ENCODE measurements around the gene ZNF791. TPM values are rescaled to one million over a fixed set of nuclear protein-coding genes. Genes with fewer than 3 reads are reported as not detected.
A peak's percentile ranks its signal among the peaks of the same experiment; 100 is the strongest.

The ZNF791 gene
- total and polyA plus RNA-seq, 2 of the 13 experiments (the other 11 are each of a cell fraction or from before 2014, with no cell fraction given) = 12.8 to 17.4 TPM

DNA sequence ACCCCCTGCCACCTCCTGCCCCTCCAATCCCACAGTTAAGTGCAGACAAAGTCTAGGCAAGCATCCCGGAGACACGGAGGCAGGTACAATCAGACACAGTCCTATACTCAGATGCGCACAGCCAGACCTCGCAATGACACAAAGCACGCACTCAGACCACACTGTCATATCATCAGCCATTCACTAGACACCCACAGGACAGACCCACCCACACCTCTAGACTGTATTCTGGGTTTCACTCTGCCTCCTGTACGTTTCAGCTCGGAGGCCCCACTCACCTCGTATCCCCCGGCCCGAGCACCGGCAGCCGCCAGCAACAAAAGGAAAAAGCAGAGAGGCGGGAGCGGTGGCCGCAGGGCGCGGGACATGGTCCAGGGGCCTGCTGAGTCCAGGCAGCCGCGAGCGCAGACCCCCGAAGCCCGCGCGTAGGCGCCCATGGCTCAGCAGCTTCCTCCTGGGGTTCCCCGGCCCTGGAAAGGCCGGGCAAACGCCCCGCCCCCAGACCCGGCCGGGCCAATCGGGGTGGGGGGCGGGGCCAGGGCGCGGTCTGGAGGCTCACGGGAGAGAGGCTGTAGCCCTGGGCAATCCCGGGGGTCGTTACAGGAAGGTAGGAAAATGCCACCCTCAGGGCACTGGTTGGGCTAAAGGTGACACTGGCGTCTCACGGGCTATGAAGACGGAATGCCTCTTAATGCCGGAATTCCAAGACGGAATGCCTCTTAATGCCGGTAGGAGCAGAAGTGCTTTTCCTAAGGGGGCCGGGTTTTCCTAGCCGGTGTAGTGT is 55.7 kb downstream of the ZNF791 start, which contains the start of the genes MAN2B1 and WDR83:
TSS of gene MAN2B1 (minus strand) at position 478 of the 784 bp plus-strand sequence. CDS start at position 437, 41 bp downstream.
TSS of gene WDR83 (plus strand) at position 543 of the 784 bp plus-strand sequence. CDS start 2,984 bp downstream, outside the sequence.
- peak within 1 kb of the TSS; percentile 72 to 84 (median 84) for H3K4me3 ChIP-seq (replicated peaks in 1 of 3; ENCODE audit: insufficient read depth in 1 of 3, low read depth in 2 of 3, low read length in 3 of 3)
- in situ Hi-C loops (cut with HindIII; ENCODE audit: extremely low pct_ligation_motif_present, low pct_unique_long_range_greater_than_20kb) (no loop called here), intact Hi-C loops (cut with micrococcal nuclease; ENCODE audit: unreplicated experiment) (no loop called here)
- FAIRE-seq (no peak), DNase-seq (ENCODE audit: low spot score) (peak; percentile 65), ATAC-seq (peak; percentile 89)
- H3K9me3 ChIP-seq (ENCODE audit: low read length) = no peaks in the 10 kb centered on the region
- H3K27me3 ChIP-seq (ENCODE audit: control insufficient read depth in 1 of 2, insufficient read depth in 2 of 2, low read length in 2 of 2) = no peaks in the 10 kb centered on the region; a peak in 1 of 5 replicates
- peak within 1 kb of the TSS; percentile 82 for H3K9ac ChIP-seq (ENCODE audit: insufficient read depth, low read depth, low read length)
- H3K4me2 ChIP-seq (ENCODE audit: low read depth, low read length) = peak within 1 kb of the TSS; percentile 97
- peak within 1 kb of the TSS; percentile 83 for H2AFZ ChIP-seq (ENCODE audit: low read length)
- H3K27ac ChIP-seq (ENCODE audit: extremely low read length, insufficient read depth, low read length) = peak within 1 kb of the TSS; percentile 60
- ChIA-PET POLR2A (interaction anchor here (0.6 to 1.7 kb wide), 6 partner anchors 10 to 125 kb away, joined by 3 to 9 read pairs (median 4); partner anchors contain the start of genes DHPS, JUNB, ZNF490 and ZNF791), CTCF (ENCODE audit: low intra/inter-chr PET ratio, low total read pairs) (interaction anchor here (0.5 kb wide), 1 partner anchor 502 kb away, joined by 3 read pairs; no protein-coding TSS in a partner anchor)
- under 1% methylated on average over 24 of the region's 46 CpGs for WGBS (ENCODE audit: low lambda C conversion rate)
- no TSS peak for BruUV-seq (replicated peaks)
- no peaks in the 10 kb centered on the region for H4K20me1 ChIP-seq (ENCODE audit: insufficient read depth, low read length)
- H3K79me2 ChIP-seq (ENCODE audit: insufficient read depth, low read length) = peaks cover 34% of the 10 kb centered on the region
- H3K36me3 ChIP-seq (replicated peaks in 1 of 2; ENCODE audit: control insufficient read depth in 1 of 2, insufficient read depth in 2 of 2, low read length in 2 of 2) = no peaks in the 10 kb centered on the region; a peak in 2 of 5 replicates
- peaks cover 43% of the 10 kb centered on the region for H3K4me1 ChIP-seq (ENCODE audit: insufficient read depth, low read length)
- TF ChIP-seq AGO2 (optimal IDR thresholded peaks at IDR 0.05; ENCODE audit: low read depth, low read length) = peak; percentile 77
- peak; percentile 27; the same call in 1 of the 2 replicates for TF ChIP-seq KMT2A (CRISPR knock-in tag; IDR thresholded peaks at IDR 0.05)
- TF ChIP-seq ZNF224 (CRISPR knock-in tag; IDR thresholded peaks at IDR 0.05) = 0 out of 2 replicates have a peak, but pooled peaks have one; percentile 23
- no peak for TF ChIP-seq ZNF678 (CRISPR knock-in tag; IDR thresholded peaks at IDR 0.05)
- 0 out of 2 replicates have a peak, but pooled peaks have one; percentile 40 for TF ChIP-seq RFXAP (CRISPR knock-in tag; IDR thresholded peaks at IDR 0.05; ENCODE audit: borderline replicate concordance)
- peak; percentile 23; the same call in 1 of the 2 replicates for TF ChIP-seq ZNF788 (CRISPR knock-in tag; IDR thresholded peaks at IDR 0.05; ENCODE audit: borderline replicate concordance)
- TF ChIP-seq ETV6 (CRISPR knock-in tag; conservative IDR thresholded peaks at IDR 0.05) = 0 out of 2 replicates have a peak, but pooled peaks have one; percentile 28
- peak; percentile 55; the same call in 1 of the 2 replicates for TF ChIP-seq NFKB2 (CRISPR knock-in tag; IDR thresholded peaks at IDR 0.05; ENCODE audit: borderline replicate concordance)
- TF ChIP-seq POLR2A (IDR thresholded peaks at IDR 0.05; ENCODE audit: insufficient read depth in 1 of 2, low read depth in 2 of 2, low read length in 2 of 2) = peak in 1 of 2 experiments; percentile 31; a peak in 2 of 4 replicates
- peak; percentile 79 for TF ChIP-seq PHF8 (CRISPR knock-in tag; IDR thresholded peaks at IDR 0.05)
- 0 out of 2 replicates have a peak, but pooled peaks have one; percentile 31 for TF ChIP-seq NKX3-1 (CRISPR knock-in tag; IDR thresholded peaks at IDR 0.05)
- 0 out of 2 replicates have a peak, but pooled peaks have one; percentile 31 for TF ChIP-seq ZNF768 (CRISPR knock-in tag; IDR thresholded peaks at IDR 0.05)
- TF ChIP-seq, protein P1, sequence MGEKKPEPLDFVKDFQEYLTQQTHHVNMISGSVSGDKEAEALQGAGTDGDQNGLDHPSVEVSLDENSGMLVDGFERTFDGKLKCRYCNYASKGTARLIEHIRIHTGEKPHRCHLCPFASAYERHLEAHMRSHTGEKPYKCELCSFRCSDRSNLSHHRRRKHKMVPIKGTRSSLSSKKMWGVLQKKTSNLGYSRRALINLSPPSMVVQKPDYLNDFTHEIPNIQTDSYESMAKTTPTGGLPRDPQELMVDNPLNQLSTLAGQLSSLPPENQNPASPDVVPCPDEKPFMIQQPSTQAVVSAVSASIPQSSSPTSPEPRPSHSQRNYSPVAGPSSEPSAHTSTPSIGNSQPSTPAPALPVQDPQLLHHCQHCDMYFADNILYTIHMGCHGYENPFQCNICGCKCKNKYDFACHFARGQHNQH (CRISPR knock-in tag; IDR thresholded peaks at IDR 0.05) = peak; percentile 54; the same call in 1 of the 2 replicates
- peak; percentile 29; the same call in 1 of the 2 replicates for TF ChIP-seq YEATS4 (CRISPR knock-in tag; IDR thresholded peaks at IDR 0.05; ENCODE audit: borderline replicate concordance)
- peak; percentile 76 for TF ChIP-seq AGO1 (IDR thresholded peaks at IDR 0.05; ENCODE audit: low read depth, low read length, poor library complexity, severe bottlenecking)
- TF ChIP-seq, protein P2, sequence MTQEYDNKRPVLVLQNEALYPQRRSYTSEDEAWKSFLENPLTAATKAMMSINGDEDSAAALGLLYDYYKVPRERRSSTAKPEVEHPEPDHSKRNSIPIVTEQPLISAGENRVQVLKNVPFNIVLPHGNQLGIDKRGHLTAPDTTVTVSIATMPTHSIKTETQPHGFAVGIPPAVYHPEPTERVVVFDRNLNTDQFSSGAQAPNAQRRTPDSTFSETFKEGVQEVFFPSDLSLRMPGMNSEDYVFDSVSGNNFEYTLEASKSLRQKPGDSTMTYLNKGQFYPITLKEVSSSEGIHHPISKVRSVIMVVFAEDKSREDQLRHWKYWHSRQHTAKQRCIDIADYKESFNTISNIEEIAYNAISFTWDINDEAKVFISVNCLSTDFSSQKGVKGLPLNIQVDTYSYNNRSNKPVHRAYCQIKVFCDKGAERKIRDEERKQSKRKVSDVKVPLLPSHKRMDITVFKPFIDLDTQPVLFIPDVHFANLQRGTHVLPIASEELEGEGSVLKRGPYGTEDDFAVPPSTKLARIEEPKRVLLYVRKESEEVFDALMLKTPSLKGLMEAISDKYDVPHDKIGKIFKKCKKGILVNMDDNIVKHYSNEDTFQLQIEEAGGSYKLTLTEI (CRISPR knock-in tag; conservative IDR thresholded peaks at IDR 0.05) = no peak
- TF ChIP-seq ZGPAT (CRISPR knock-in tag; IDR thresholded peaks at IDR 0.05) = peak; percentile 59; the same call in 1 of the 2 replicates
- TF ChIP-seq ZNF580 (CRISPR knock-in tag; IDR thresholded peaks at IDR 0.05; ENCODE audit: borderline replicate concordance, low read depth) = peak; percentile 65; the same call in 1 of the 2 replicates
- TF ChIP-seq HMG20B (CRISPR knock-in tag; conservative IDR thresholded peaks at IDR 0.05) = no peak
